Brain microvascular endothelial cell (primary cell): ENCODE measurements around the gene ATP13A3.

Source experiments
- DNase-seq: peaks from one replicate; pipeline ENCODE4 v3.0.0-alpha.2; 2020
- H3K27ac ChIP-seq: fragments of 250-450 bp; sonication (Bioruptor Pico); 2 replicates; pipeline ENCODE4 v1.5.1; 2020; ENCODE audit warnings: mild to moderate bottlenecking, moderate library complexity
- H3K27me3 ChIP-seq: fragments of 250-450 bp; sonication (Bioruptor Pico); replicated peaks from 2 replicates; pipeline ENCODE4 v1.5.1; 2020; ENCODE audit warnings: mild to moderate bottlenecking
- H3K36me3 ChIP-seq: fragments of 250-450 bp; sonication (Bioruptor Pico); replicated peaks from 2 replicates; pipeline ENCODE4 v1.5.1; 2020; ENCODE audit warnings: mild to moderate bottlenecking
- H3K4me3 ChIP-seq: 2 replicates; pipeline ENCODE4 v1.5.1; 2011; ENCODE audit warnings: low read depth, mild to moderate bottlenecking, control low read depth, low read length, moderate library complexity
- CTCF ChIP-seq: IDR thresholded peaks from 2 replicates; pipeline ENCODE4 v1.5.1; 2011; ENCODE audit warnings: low read depth, mild to moderate bottlenecking, moderate library complexity, low read length, control low read depth, inconsistent platforms; ENCODE audit errors: missing control alignments
- in situ Hi-C: cut with HindIII; loops from 2 replicates; pipeline ENCODE4 v1.10.0; 2017; ENCODE audit warnings: low sequenced_read_pairs, low pct_ligation_motif_present

The ATP13A3 gene

DNA sequence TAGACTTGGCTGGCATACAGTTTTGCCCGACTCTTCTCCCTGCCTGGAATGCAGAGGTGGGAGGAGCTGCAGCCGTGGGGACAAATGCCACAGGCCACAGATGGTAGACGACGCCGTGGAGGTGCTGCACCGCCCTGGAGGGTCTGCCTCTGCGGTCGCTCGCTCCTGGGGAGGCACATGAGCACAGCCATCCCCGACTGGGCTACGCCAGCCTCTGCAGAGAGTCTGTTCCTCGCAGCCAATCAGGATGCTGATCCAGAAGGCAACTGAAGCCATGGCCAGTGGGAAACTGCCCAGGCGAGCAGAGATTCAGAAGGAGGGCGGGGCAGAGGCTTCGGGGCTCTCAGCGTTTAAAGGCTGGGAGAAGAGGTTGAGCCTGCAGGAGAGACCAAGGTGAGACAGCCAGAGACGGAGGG lies 105.3 kb downstream of the ATP13A3 start:
- peaks cover 20% of the 10 kb centered on the region for H3K27me3 ChIP-seq
- DNase-seq = no peak
- no peak for TF ChIP-seq CTCF
- H3K27ac ChIP-seq = no peak overlapping the region
- H3K36me3 ChIP-seq = no peaks in the 10 kb centered on the region
- no peak overlapping the region for H3K4me3 ChIP-seq
- in situ Hi-C loops = no loop called here

DNA sequence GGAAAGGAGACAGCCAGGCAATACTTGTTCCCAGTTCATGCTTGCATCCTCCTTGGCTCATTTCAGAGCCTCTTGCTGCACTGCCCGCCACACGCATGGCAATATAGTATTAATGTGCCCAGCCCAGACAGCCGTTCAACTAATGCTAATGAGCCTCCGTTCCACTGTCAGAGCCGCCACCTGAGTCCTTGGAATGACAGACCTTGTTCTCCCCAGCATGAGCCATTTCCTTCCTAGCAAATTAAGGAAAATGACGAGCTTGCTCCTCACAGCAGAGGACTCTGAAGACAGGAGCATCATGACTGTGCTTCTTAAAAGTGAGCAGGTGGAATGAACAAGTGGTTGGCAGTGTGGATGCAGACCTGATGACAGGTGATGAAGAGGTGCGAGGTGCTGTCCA lies 106.5 kb downstream of the ATP13A3 start:
- H3K4me3 ChIP-seq = no peak overlapping the region
- no peaks in the 10 kb centered on the region for H3K36me3 ChIP-seq
- in situ Hi-C loops = no loop called here
- H3K27me3 ChIP-seq = peaks cover 15% of the 10 kb centered on the region
- no peak for TF ChIP-seq CTCF
- H3K27ac ChIP-seq = no peak overlapping the region
- DNase-seq = no peak

GRCh38 chr3:194379651-194380050 lies 107.2 kb downstream of the ATP13A3 start:
- in situ Hi-C loops = no loop called here
- no peak overlapping the region for H3K4me3 ChIP-seq
- H3K27ac ChIP-seq = no peak overlapping the region
- TF ChIP-seq CTCF = no peak
- no peaks in the 10 kb centered on the region for H3K36me3 ChIP-seq
- peaks cover 15% of the 10 kb centered on the region for H3K27me3 ChIP-seq
- DNase-seq = no peak

- in situ Hi-C loops = no loop called here
- H3K4me3 ChIP-seq = no peak overlapping the region
- no peak overlapping the region for H3K27ac ChIP-seq
- no peak for TF ChIP-seq CTCF
- no peak for DNase-seq
- H3K27me3 ChIP-seq = peaks cover 15% of the 10 kb centered on the region
- H3K36me3 ChIP-seq = no peaks in the 10 kb centered on the region
Observed at GRCh38 chr3:194379231-194379630, 107.6 kb downstream of the ATP13A3 start.

- no peak for DNase-seq
- no peak overlapping the region for H3K27ac ChIP-seq
- no peak for TF ChIP-seq CTCF
- peaks cover 20% of the 10 kb centered on the region for H3K27me3 ChIP-seq
- in situ Hi-C loops = no loop called here
- H3K4me3 ChIP-seq = no peak overlapping the region
- H3K36me3 ChIP-seq = no peaks in the 10 kb centered on the region
Observed at GRCh38 chr3:194377708-194378107, 109.1 kb downstream of the ATP13A3 start.

DNA sequence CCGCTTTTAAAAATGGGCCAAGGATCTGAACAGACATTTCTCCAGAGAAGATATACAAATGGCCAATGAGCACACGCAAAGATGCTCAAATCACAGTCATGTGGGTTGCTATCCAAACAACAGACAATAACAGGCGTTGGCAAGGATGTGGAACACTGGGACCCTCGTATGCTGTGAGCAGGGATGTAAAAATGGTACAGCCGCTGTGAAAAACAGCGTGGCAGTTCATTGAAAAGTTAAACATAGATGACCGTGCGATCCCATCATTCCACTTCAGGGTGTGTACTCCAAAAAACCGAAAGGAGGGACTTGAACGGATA lies 110.6 kb downstream of the ATP13A3 start:
- H3K27ac ChIP-seq = no peak overlapping the region
- no peak overlapping the region for H3K4me3 ChIP-seq
- in situ Hi-C loops = no loop called here
- DNase-seq = no peak
- TF ChIP-seq CTCF = no peak
- H3K36me3 ChIP-seq = no peaks in the 10 kb centered on the region
- H3K27me3 ChIP-seq = peaks cover 19% of the 10 kb centered on the region
